Stimulated activated naive CD4-positive, alpha-beta T cell treated with Interleukin-2 at 50 U/mL for 16 hours (primary cell): ENCODE data around the gene PKD2.
"Not testable (repeated sequence)": the region's sequence is repeated elsewhere in the genome, so short reads cannot be mapped to it uniquely, and the experiment has no call there.

Experiments
- DNase-seq: peaks from one replicate; lab custom pipeline; 2025; lab: John Stamatoyannopoulos, UW

Gene PKD2

DNA sequence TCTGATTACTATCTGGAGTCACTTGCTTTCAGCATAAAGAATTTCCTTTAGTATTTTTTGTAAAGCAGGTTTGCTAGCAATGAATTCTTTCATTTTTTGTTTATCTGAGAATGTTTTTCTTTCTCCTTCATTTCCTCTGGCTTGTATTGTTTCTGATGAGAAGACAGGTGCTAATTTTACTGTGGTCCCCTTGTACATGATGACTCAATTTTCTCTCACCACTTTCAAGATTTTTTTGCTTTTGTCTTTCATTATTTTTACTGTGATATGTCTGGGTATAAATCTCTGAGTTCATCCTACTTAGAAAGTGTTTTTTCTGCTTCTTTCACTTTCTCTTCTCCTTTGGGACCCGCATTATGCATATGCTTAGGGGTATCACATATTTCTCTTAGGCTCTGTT lies 62.6 kb downstream of the PKD2 start:
- no peak for DNase-seq

GRCh38 chr4:88075336-88075735 lies 67.9 kb downstream of the PKD2 start:
- no peak for DNase-seq

GRCh38 chr4:88077911-88078524 lies 70.6 kb downstream of the PKD2 start:
- DNase-seq = no peak

DNA sequence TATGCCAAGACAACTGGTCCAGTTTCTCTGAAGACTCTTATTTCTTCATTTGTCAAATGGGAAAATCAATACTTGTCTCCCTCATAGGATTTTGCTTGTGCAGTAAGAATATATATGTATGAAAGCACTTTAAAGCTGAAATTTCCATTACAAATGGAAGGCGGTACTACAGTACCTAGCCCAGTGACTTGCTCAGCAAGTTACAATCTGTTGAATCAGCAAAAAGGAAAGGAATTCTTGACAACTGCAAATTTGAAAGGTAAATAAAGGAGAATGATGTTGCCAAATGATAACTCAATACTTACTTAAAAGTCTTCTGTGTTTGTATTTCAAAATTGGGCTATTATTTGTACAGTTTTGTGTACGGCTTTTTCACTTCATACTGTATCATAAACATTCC lies 71.1 kb downstream of the PKD2 start:
- no peak for DNase-seq

DNA sequence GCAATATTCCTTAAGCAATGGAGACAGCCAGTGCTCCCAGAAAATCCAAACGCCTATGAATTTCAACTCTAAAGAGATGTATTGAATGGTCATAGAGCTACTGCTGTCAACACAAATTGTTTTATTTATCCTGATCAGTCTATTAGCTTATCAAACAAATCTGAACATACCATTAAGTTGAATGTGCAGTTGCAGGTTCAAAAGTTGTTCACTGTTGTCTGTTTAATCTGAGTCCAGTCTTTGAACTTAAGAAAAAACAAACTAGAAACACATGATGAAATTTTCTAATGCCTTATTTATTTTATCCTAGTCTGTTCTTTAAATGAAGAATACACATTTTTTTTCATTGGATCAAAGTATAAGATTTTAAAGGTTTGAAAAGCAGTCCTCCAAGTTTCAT lies 73.2 kb downstream of the PKD2 start:
- DNase-seq = no peak

DNA sequence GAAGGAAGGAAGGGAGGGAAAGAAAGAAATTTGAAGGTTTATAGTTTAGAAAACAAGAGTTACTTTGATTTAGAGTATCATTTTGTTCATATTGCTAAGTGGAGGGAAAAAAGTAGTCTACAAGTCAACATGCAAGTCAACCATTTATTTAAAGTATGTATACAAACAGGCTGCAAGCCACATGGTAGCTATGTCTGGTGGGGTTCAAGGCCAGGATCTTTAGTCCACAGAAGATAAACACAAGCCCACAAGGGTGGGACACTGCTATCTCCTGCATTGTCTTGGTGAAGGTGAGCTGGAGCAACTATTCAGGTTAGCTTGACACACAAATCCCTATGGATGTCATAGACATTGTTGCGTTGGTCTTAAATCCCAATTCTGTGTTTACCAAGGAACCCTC lies 79.6 kb downstream of the PKD2 start:
- no peak for DNase-seq

DNA sequence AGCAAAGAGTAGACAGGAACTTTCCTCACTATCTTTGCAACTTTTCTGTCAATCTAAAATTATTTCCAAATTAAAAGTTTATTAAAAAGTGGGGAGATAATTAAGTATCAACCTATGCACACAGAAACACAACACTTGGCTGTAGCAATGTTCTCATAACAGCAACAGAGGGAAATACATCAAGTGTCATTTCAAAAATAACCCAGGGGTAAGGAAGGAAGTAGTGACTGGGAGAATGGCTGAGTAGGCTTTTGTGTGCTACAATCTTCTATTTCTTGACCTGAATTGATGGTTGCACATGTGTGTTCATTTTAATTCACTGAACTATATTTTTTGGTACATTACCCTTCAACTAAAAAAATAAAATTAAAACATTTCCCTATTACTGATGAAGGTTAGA lies 83.5 kb downstream of the PKD2 start:
- no peak for DNase-seq

DNA sequence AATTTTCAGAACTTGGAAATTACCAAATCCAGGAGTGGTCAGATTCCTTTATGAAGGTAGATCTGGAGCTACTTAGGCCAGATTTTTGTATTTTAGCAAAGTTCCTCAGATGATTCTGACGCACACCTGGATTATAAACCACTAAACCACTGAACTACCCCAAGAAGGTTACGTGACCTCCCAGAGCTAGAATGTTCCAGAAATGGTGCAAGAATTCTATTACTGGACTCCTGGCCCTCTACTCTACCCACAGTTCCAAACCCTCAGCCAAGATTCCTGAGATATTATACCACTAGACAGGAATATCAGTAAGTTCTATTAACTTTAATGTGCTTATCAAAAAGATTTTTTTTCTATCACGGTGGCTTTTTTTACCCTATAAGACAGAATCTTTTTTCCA lies 83.9 kb downstream of the PKD2 start:
- DNase-seq = no peak

DNA sequence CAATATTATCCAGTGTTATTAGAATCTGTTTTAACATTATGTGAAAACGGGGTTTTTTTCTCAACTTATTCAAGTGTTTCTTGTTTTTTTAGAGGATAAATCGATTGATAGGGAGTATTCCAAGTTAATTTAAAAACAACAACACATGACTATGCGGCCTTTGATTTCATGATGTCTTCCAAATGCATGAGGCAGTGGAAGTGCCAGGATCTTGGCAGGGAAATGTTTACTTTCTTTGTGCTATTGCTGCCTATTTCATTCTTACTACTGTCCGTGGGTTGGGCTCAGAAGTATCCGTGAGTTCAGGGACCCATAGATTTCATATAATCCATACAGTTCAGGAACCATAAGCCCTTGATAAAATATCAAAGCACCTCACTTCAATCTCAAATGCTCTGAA lies 86.4 kb downstream of the PKD2 start:
- no peak for DNase-seq

- DNase-seq = no peak
These were observed 89.9 kb downstream of the PKD2 start for GRCh38 chr4:88097301-88097700.

GRCh38 chr4:88097781-88098180 lies 90.3 kb downstream of the PKD2 start:
- no peak for DNase-seq

GRCh38 chr4:88098993-88099752 lies 91.7 kb downstream of the PKD2 start:
- DNase-seq = no peak

DNA sequence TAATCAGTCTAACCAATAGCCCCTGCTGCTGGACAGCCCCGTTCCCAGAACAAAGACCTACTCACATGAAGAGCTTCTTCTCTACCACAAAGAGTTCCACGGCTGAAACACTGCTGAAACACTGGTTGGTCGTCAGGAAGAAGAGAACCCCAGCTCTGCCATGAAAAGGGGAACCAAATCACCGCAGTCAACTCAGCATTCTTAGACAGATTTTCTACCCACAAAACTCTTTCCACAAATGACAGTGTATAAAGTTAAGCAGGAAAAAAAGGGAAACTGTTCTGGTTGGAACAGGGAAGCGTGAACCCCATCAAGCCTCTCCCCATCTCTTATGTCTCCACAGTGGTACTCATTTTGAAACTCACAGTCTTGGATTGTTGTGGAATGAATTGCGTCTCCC lies 93.7 kb downstream of the PKD2 start:
- DNase-seq = no peak

DNA sequence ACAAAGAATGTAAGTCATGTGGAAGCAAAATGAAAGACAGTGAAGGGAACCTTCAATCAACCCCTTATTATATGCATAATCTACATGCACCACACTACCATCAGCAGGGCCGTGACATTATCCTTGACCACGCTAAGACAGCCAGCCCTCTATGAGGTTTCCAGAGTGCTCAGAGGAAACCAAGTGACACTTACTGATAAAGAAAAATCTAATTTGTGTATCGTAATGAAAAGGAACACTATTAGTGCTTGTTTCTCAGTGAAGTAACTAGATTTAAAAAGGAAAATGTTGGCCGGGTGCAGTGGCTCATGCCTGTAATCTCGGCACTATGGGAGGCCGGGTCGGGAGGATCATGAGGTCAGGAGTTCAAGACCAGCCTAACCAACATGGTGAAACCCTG lies 94.6 kb downstream of the PKD2 start:
- no peak for DNase-seq

- DNase-seq = no peak
These were observed 97.6 kb downstream of the PKD2 start for GRCh38 chr4:88104902-88105610.

DNA sequence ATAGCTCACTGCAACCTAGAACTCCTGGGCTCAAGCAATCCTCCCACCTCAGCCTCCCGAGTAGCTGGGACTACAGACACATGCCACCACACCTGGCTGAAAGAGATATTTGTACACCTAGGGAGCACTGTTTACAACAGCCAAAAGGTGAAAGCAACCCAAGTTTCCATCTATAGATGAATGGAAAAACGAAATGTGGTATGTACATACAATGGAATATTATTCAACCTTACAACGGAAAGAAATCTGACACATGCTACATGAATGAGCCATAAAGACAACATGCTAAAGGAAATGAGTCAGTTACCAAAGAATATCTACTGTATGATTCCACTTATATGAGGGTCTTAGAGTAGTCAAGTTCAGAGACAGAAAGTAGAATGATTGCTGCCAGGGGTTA lies 98.8 kb downstream of the PKD2 start:
- DNase-seq = no peak

DNA sequence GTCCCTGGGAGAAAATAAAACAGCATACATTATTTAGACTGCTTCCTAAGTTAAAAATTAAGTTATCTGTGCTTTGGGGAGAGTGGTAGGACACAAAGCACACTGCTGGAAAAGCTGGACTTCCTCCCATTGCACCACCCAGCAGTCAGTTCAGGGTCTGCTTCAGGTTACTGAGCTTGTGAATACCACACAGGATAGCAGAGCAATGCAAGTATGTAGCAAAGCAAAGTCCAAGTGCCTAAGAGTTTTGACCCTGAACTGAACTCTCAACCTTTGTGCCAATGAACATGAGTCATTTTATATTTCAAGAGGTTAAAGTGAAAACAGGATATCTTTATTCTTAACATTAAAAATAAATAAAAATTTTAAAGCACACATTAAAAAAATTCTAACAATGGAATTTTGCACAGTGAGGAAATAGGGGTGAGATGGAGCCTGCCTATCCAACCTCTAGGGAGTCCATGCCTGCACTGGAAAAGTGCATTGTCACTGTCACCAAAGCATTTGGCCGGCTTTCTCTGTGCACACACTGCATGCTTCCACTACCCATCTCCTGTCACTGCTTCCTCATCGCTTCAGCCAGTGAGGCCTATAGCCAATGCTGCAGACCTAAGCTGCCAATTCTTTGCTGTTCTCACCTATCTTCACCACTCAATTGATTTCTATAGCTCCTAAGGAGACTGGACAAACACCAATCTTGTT lies 100.1 kb downstream of the PKD2 start:
- DNase-seq = no peak

DNA sequence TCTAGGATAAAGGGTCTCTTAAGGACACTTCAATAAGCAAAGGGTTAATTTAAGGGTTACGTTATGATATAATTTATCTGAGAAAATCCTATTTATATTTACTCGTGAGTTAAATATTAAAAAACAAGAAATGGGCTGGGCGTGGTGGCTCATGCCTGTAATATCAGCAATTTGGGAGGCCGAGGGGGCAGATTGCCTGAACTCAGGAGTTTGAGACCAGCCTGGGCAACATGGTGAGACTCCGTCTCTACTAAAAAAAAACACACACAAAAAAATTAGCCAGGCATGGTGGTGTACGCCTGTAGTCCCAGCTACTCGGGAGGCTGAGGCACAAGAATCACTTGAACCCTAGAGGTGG lies 100.7 kb downstream of the PKD2 start:
- DNase-seq = not testable (repeated sequence)

GRCh38 chr4:88108747-88109122 lies 101.3 kb downstream of the PKD2 start:
- no peak for DNase-seq

DNA sequence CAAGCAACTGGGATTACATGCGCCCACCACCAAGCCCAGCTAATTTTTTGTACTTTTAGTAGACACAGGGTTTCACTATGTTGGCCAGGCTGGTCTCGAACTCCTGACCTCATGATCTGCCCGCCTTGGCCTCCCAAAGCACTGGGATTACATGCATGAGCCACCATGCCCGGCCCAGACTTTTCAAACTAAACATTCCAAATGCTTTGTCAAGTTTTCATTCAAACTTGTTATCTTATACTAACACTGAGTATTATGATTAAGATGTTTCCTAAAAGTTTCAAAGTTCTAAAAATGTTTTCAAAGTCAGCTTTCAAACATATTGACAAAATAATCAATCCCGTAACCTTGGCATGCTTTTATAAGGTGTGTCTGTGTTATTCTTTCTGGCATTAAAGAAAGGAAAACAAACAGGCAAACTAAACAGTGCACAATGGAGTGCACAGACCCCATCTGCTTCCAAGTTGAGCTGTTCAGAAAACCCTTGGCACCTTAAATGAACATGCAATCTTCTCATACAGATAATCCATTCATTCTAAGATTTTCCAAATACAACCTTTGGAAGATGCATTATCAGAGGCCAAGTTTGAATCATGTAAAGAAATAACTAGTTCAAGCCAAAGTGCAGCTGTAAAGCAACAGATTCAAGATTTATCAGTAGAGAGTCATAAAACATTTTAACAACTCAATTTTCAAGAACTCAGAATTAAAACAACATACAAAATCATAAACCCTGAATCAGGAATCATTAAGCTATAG lies 101.9 kb downstream of the PKD2 start:
- DNase-seq = no peak

GRCh38 chr4:88110826-88111225 lies 103.4 kb downstream of the PKD2 start:
- no peak for DNase-seq

GRCh38 chr4:88112856-88113255 lies 105.4 kb downstream of the PKD2 start:
- no peak for DNase-seq
